K562 (cell line): ENCODE measurements around the gene MDC1. TPM values are rescaled to one million over a fixed set of nuclear protein-coding genes. Genes with fewer than 3 reads are reported as not detected.

Experiments used
- ATAC-seq: fragments of 200-7000 bp; cut with Tn5 transposase; 3 replicates; pipeline ENCODE4 v1.9.1; 2020; ENCODE audit warnings: moderate library complexity
- BruUV-seq: library from RNA; stranded (reverse); fragments of 400-500 nt; replicated peaks from 2 replicates; lab custom pipeline; 2021; lab: Mats Ljungman, UMichigan
- CTCF ChIA-PET: fragments of 300-600 bp; formaldehyde crosslinking; extraction: SDS; loops from one replicate; lab custom pipeline; 2021; ENCODE audit warnings: low intra/inter-chr PET ratio; lab: Yijun Ruan, JAX
- POLR2A ChIA-PET: fragments of 300-600, 350-650 bp; sonication (Branson Sonifier 250); formaldehyde crosslinking; extraction: SDS; loops from one replicate; lab custom pipeline; 2021; ENCODE audit warnings: antibody characterized with exemption, inconsistent platforms; lab: Yijun Ruan, JAX
- DNase-seq, 4 experiments: peaks; one replicate each; pipeline versions ENCODE4 v3.0.0 to v3.0.0-alpha.2; 2011 to 2018; ENCODE audit warnings: low spot score in 3 of 4, mixed read lengths in 3 of 4; ENCODE audit errors: extremely low read depth in 1 of 4
- FAIRE-seq: peaks from 2 replicates; lab custom pipeline; 2011; peaks lifted over from hg19 to GRCh38; lab: Jason Lieb, UNC
- H2AFZ ChIP-seq: 2 replicates; pipeline ENCODE4 v1.6.0; 2011; ENCODE audit warnings: low read depth, low read length, control low read depth, inconsistent platforms
- H3K27ac ChIP-seq: fragments of 200-600 bp; 3 replicates; pipeline ENCODE4 v1.8.0; 2011; ENCODE audit warnings: low read depth, mild to moderate bottlenecking, control low read depth, inconsistent platforms, low read length, moderate library complexity, mixed read lengths; ENCODE audit errors: extremely low read depth
- H3K27me3 ChIP-seq, 2 experiments: fragments of 300-600 bp in 1 of 2; 2 replicates in 1 of 2; 3 replicates in 1 of 2; pipeline versions ENCODE4 v1.6.0 to v1.8.0; 2011; ENCODE audit warnings: inconsistent platforms in 2 of 2, low read length in 2 of 2, mild to moderate bottlenecking in 1 of 2, mixed read lengths in 1 of 2, moderate library complexity in 1 of 2; ENCODE audit not compliant: control insufficient read depth in 2 of 2, insufficient read depth in 2 of 2
- H3K36me3 ChIP-seq: fragments of 300-600 bp; 3 replicates; pipeline ENCODE4 v1.8.0; 2011; ENCODE audit warnings: mild to moderate bottlenecking, low read length, inconsistent platforms; ENCODE audit not compliant: control insufficient read depth, insufficient read depth
- H3K4me1 ChIP-seq, 2 experiments: fragments of 200-600 bp in 1 of 2; replicated peaks in 1 of 2; 2 replicates in 1 of 2; 3 replicates in 1 of 2; pipeline versions ENCODE4 v1.5.1 to v1.8.0; 2011; ENCODE audit warnings: inconsistent platforms in 2 of 2, low read length in 2 of 2, mild to moderate bottlenecking in 1 of 2, mixed read lengths in 1 of 2, moderate library complexity in 1 of 2; ENCODE audit not compliant: control insufficient read depth in 2 of 2, insufficient read depth in 2 of 2
- H3K4me2 ChIP-seq: 2 replicates; pipeline ENCODE4 v1.6.1; 2011; ENCODE audit warnings: low read length, control low read depth, inconsistent platforms, mixed read lengths; ENCODE audit not compliant: insufficient read depth
- H3K4me3 ChIP-seq: fragments of 200-600 bp; sonication (generic), shearing (Covaris generic); 2 replicates; pipeline ENCODE4 v1.5.1; 2016; ENCODE audit warnings: control low read depth, inconsistent platforms
- H3K79me2 ChIP-seq: fragments of 200-600 bp; 3 replicates; pipeline ENCODE4 v1.8.0; 2011; ENCODE audit warnings: low read length, inconsistent platforms; ENCODE audit not compliant: control insufficient read depth, insufficient read depth
- H3K9ac ChIP-seq, 2 experiments: 2 replicates each; pipeline versions ENCODE4 v1.6.0 to v1.6.1; 2011; ENCODE audit warnings: low read depth in 2 of 2, low read length in 2 of 2, control low read depth in 1 of 2, inconsistent platforms in 1 of 2, mild to moderate bottlenecking in 1 of 2, mixed read lengths in 1 of 2; ENCODE audit not compliant: insufficient read depth in 1 of 2
- H3K9me1 ChIP-seq: one replicate; pipeline ENCODE4 v1.6.0; 2011; ENCODE audit warnings: inconsistent platforms, mild to moderate bottlenecking, low read length, moderate library complexity; ENCODE audit not compliant: control insufficient read depth, insufficient read depth
- H3K9me3 ChIP-seq: replicated peaks from 2 replicates; pipeline ENCODE4 v1.5.1; 2011; ENCODE audit warnings: low read depth, low read length, inconsistent platforms; ENCODE audit not compliant: control insufficient read depth, insufficient read depth
- H4K20me1 ChIP-seq: replicated peaks from 2 replicates; pipeline ENCODE4 v1.6.1; 2011; ENCODE audit warnings: low read length, inconsistent platforms, mixed read lengths; ENCODE audit not compliant: control insufficient read depth, insufficient read depth
- E2F3 ChIP-seq: fragments of 250-450 bp; sonication (Bioruptor Pico); IDR thresholded peaks from 2 replicates; pipeline ENCODE4 v1.4.0; 2020; ENCODE audit warnings: mild to moderate bottlenecking
- POLR2H ChIP-seq: IDR thresholded peaks from 2 replicates; pipeline ENCODE4 v1.6.1; 2016; ENCODE audit warnings: missing genetic modification characterization, low read depth, mild to moderate bottlenecking, control low read depth, missing compliant biosample characterization, moderate library complexity
- SETDB1 ChIP-seq: IDR thresholded peaks from one replicate; pipeline ENCODE4 v1.6.1; 2012; ENCODE audit warnings: low read length, control low read depth, inconsistent platforms
- SRSF7 ChIP-seq: fragments of 200-400 bp; formaldehyde crosslinking; optimal IDR thresholded peaks from 2 replicates; pipeline ENCODE3; 2017; ENCODE audit warnings: mild to moderate bottlenecking, low read depth, low read length
- ZNF174 ChIP-seq: fragments of 250-450 bp; sonication (Bioruptor Pico); IDR thresholded peaks from 2 replicates; pipeline ENCODE4 v1.4.0; 2020; ENCODE audit warnings: mild to moderate bottlenecking
- WGBS: fragments of 100-300 bp; shearing (Covaris generic); methylation state at CpG from one replicate; pipeline ENCODE4 v1.1.6; 2016; ENCODE audit warnings: low coverage, mixed read lengths; ENCODE audit not compliant: insufficient coverage; ENCODE audit errors: missing lambda C conversion rate; 5-methylcytosine and 5-hydroxymethylcytosine counted together
- in situ Hi-C: fragments of 300-500 bp; cut with MboI; formaldehyde crosslinking; loops from 4 replicates; pipeline ENCODE4 v1.15.0; 2018; ENCODE audit warnings: inconsistent platforms, mixed read lengths
- intact Hi-C: fragments of 100-400 bp; cut with micrococcal nuclease; formaldehyde crosslinking; loops from 2 replicates; pipeline ENCODE4 v1.14.2; 2022
- polyA plus RNA-seq, 8 experiments: library from polyadenylated mRNA; depleted of rRNA in 4 of 8; stranded (reverse) in 5 of 8; unstranded in 3 of 8; fragments of >200 nt; fragmentation: Nextera tagmentation in 2 of 8; fragmentation: Illumina TruSeq in 1 of 8; extraction: Ambion mirVana in 2 of 8; extraction: Trizol in 1 of 8; gene quantifications; 2 replicates each; pipeline versions ENCODE4 v1.2.1 to v1.2.3, GENCODE V29; 2011 to 2014; ENCODE audit warnings: inconsistent platforms in 1 of 8, missing spikeins in 1 of 8
- total RNA-seq, 7 experiments: library from RNA; depleted of rRNA in 6 of 7; stranded (reverse); fragments of >200 nt in 6 of 7; fragmentation: Illumina TruSeq in 2 of 7; extraction: Trizol in 2 of 7; gene quantifications; 2 replicates each; pipeline versions ENCODE4 v1.2.1 to v1.2.3, GENCODE V29; 2011 to 2021; ENCODE audit warnings: low replicate concordance in 1 of 7
- TF ChIP-seq, protein P1 (sequence below): sonication (generic); formaldehyde crosslinking; IDR thresholded peaks from 2 replicates; pipeline ENCODE4 v1.4.0; 2020; ENCODE audit warnings: mild to moderate bottlenecking, missing genetic modification reagents
- TF ChIP-seq, protein P2 (sequence below): IDR thresholded peaks from 2 replicates; pipeline ENCODE4 v1.6.1; 2016; ENCODE audit warnings: missing genetic modification characterization, missing compliant biosample characterization
- TF ChIP-seq, protein P3 (sequence below), 2 experiments: fragments of 450-650 bp; IDR thresholded peaks; 2 replicates each; pipeline ENCODE4 v1.6.1; 2016; ENCODE audit warnings: mild to moderate bottlenecking in 2 of 2, borderline replicate concordance in 1 of 2, low read depth in 1 of 2, moderate library complexity in 1 of 2

Gene MDC1
- total and polyA plus RNA-seq, 9 of the 15 experiments (the other 6 are each of a cell fraction or from before 2014, with no cell fraction given): 8.2 to 114 (median 20.0) TPM

DNA sequence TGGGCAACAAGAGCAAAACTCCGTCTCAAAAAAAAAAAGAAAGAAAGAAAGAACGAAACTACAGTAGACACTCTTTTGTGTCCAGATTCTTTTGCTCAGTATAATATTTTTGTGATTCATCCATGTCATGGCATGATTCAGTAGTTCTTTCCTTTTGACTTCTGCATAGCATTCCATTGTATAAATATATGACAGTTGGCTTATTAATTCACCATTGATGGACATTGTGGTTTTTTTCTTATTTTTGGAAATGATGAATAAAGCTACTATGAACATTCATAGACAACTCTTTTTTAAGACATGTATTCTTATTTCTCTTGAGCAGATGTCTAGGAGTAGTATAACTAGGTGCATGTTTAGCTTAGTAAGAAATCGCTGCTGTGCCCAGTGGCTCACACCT is 37.5 kb upstream of the MDC1 start:
- H3K9me3 ChIP-seq: no peaks in the 10 kb centered on the region
- in situ Hi-C loops (no loop called here), intact Hi-C loops (no loop called here)
- no peaks in the 10 kb centered on the region for H3K36me3 ChIP-seq
- H3K4me3 ChIP-seq: no peak overlapping the region
- no peak for ATAC-seq
- no peak for DNase-seq
- FAIRE-seq: no peak
- WGBS: 75% methylated on average over 3 of the region's 3 CpGs
- no peaks in the 10 kb centered on the region for H3K27me3 ChIP-seq
- H4K20me1 ChIP-seq: no peaks in the 10 kb centered on the region
- peaks cover 10 to 17% of the 10 kb centered on the region in 2 experiments for H3K4me1 ChIP-seq
- CTCF ChIA-PET: no interaction called here
- no peaks in the 10 kb centered on the region for H3K9me1 ChIP-seq
- no peak overlapping the region for H3K9ac ChIP-seq
- no TSS peak for BruUV-seq
- H3K79me2 ChIP-seq: no peaks in the 10 kb centered on the region
- POLR2A ChIA-PET: interaction anchor here (1.3 to 1.5 kb wide), 3 partner anchors 9 to 12 kb away, joined by 4 to 9 read pairs (median 5); partner anchors contain the start of gene IER3
- H2AFZ ChIP-seq: no peak overlapping the region
- H3K27ac ChIP-seq: no peak overlapping the region
- no peak overlapping the region for H3K4me2 ChIP-seq
- no peak for TF ChIP-seq POLR2H
- TF ChIP-seq, protein P1, sequence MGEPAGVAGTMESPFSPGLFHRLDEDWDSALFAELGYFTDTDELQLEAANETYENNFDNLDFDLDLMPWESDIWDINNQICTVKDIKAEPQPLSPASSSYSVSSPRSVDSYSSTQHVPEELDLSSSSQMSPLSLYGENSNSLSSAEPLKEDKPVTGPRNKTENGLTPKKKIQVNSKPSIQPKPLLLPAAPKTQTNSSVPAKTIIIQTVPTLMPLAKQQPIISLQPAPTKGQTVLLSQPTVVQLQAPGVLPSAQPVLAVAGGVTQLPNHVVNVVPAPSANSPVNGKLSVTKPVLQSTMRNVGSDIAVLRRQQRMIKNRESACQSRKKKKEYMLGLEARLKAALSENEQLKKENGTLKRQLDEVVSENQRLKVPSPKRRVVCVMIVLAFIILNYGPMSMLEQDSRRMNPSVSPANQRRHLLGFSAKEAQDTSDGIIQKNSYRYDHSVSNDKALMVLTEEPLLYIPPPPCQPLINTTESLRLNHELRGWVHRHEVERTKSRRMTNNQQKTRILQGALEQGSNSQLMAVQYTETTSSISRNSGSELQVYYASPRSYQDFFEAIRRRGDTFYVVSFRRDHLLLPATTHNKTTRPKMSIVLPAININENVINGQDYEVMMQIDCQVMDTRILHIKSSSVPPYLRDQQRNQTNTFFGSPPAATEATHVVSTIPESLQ (CRISPR knock-in tag): no peak
- no peak for TF ChIP-seq SRSF7
- TF ChIP-seq, protein P2, sequence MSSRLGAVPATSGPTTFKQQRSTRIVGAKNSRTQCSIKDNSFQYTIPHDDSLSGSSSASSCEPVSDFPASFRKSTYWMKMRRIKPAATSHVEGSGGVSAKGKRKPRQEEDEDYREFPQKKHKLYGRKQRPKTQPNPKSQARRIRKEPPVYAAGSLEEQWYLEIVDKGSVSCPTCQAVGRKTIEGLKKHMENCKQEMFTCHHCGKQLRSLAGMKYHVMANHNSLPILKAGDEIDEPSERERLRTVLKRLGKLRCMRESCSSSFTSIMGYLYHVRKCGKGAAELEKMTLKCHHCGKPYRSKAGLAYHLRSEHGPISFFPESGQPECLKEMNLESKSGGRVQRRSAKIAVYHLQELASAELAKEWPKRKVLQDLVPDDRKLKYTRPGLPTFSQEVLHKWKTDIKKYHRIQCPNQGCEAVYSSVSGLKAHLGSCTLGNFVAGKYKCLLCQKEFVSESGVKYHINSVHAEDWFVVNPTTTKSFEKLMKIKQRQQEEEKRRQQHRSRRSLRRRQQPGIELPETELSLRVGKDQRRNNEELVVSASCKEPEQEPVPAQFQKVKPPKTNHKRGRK (tag): no peak
- no peak for TF ChIP-seq ZNF174
- TF ChIP-seq, protein P3, sequence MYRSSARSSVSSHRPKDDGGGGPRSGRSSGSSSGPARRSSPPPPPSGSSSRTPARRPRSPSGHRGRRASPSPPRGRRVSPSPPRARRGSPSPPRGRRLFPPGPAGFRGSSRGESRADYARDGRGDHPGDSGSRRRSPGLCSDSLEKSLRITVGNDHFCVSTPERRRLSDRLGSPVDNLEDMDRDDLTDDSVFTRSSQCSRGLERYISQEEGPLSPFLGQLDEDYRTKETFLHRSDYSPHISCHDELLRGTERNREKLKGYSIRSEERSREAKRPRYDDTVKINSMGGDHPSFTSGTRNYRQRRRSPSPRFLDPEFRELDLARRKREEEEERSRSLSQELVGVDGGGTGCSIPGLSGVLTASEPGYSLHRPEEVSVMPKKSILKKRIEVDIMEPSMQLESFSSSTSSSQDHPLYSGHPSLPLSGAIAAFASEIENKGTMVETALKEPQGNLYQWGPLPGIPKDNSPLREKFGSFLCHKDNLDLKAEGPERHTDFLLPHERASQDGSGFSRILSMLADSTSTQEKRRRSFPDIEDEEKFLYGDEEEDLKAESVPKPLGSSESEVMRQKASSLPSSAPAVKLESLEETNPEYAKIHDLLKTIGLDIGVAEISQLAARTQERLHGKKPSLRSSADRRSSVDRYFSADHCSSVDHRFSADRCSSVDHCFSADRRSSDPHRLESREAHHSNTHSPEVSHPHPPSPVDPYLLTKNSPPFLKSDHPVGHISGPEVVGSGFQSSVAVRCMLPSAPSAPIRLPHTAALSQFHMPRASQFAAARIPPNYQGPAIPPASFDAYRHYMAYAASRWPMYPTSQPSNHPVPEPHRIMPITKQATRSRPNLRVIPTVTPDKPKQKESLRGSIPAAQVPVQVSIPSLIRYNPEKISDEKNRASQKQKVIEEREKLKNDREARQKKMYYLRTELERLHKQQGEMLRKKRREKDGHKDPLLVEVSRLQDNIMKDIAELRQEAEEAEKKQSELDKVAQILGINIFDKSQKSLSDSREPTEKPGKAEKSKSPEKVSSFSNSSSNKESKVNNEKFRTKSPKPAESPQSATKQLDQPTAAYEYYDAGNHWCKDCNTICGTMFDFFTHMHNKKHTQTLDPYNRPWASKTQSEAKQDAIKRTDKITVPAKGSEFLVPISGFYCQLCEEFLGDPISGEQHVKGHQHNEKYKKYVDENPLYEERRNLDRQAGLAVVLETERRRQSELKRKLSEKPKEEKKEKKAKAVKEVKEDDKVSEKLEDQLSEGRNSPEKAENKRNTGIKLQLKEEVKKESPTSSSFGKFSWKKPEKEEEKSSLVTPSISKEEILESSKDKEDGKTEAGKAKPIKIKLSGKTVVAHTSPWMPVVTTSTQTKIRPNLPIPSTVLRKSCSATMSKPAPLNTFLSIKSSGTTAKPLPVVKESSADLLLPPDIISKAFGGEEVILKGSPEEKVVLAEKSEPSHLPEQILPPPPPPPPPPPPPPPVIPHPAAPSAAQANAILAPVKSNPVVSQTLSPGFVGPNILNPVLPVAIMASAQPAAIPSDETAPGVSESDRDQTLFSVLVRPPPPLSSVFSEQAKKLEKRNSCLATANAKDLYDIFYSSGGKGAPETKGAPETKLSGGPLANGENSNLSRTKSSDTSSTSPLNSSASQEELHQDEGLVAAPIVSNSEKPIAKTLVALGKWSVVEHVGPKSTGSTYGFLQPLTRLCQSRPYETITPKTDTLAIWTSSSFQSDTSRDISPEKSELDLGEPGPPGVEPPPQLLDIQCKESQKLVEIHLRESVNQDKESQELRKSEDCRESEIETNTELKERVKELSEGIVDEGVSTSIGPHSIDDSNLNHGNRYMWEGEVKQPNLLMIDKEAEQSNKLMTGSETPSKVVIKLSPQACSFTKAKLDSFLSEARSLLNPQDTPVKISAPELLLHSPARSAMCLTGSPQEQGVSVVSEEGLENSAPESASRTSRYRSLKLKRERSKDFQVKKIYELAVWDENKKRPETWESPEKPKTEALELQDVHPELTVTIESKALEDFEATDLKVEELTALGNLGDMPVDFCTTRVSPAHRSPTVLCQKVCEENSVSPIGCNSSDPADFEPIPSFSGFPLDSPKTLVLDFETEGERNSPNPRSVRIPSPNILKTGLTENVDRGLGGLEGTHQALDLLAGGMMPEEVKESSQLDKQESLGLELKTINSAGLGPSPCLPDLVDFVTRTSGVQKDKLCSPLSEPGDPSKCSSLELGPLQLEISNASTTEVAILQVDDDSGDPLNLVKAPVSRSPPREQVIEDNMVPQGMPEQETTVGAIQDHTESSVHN (IDR thresholded peaks at IDR 0.05; ENCODE audit: borderline replicate concordance in 1 of 2, low read depth in 1 of 2): no peak
- TF ChIP-seq E2F3 (CRISPR knock-in tag): no peak
- no peak for TF ChIP-seq SETDB1
